Esophagus muscularis mucosa (tissue), 4 donors: ENCODE data around the gene NKD2. TPM values are rescaled to one million over a fixed set of nuclear protein-coding genes. Genes with fewer than 3 reads are reported as not detected.

Experiments used
- DNase-seq: peaks from one replicate; pipeline ENCODE4 v3.0.0-alpha.2; 2017; ENCODE audit errors: extremely low spot score
- H3K27ac ChIP-seq, 4 donors: fragments of 200-600 bp; sonication (generic); replicated peaks in 1 of 4; 1 replicate in 3 of 4; 2 replicates in 1 of 4; pipeline ENCODE4 v1.5.1; 2016 to 2019; ENCODE audit warnings: mild to moderate bottlenecking in 1 of 4
- H3K27me3 ChIP-seq, 4 donors: fragments of 200-600 bp; sonication (generic); one replicate each; pipeline versions ENCODE4 v1.5.1 to v1.6.0; 2016 to 2019
- H3K36me3 ChIP-seq, 4 donors: fragments of 200-600 bp; sonication (generic); one replicate each; pipeline ENCODE4 v1.5.1; 2016 to 2019
- H3K4me1 ChIP-seq, 4 donors: fragments of 200-600 bp; sonication (generic); one replicate each; pipeline ENCODE4 v1.5.1; 2016 to 2019
- H3K4me3 ChIP-seq, 4 donors: fragments of 200-600 bp; sonication (generic); 1 replicate in 2 of 4; 2 replicates in 2 of 4; pipeline ENCODE4 v1.5.1; 2016 to 2019; ENCODE audit warnings: mild to moderate bottlenecking in 4 of 4, moderate library complexity in 1 of 4
- H3K9me3 ChIP-seq, 4 donors: fragments of 200-600 bp; sonication (generic); 1 replicate in 3 of 4; 2 replicates in 1 of 4; pipeline ENCODE4 v1.5.1; 2016 to 2019
- CTCF ChIP-seq, 3 experiments: fragments of 200-600 bp in 2 of 3; fragments of 450-650 bp in 1 of 3; sonication (generic) in 2 of 3; IDR thresholded peaks; one replicate each; pipeline ENCODE4 v1.5.1; 2017 to 2019; ENCODE audit warnings: antibody characterized with exemption in 3 of 3, mild to moderate bottlenecking in 2 of 3, moderate library complexity in 1 of 3
- EP300 ChIP-seq: sonication (generic); formaldehyde crosslinking; IDR thresholded peaks from one replicate; pipeline ENCODE4 v1.6.1; 2017; ENCODE audit warnings: antibody characterized with exemption
- POLR2A ChIP-seq: fragments of 450-650 bp; IDR thresholded peaks from one replicate; pipeline ENCODE4 v1.6.1; 2017; ENCODE audit warnings: antibody characterized with exemption, moderate library complexity, mild to moderate bottlenecking, low read depth
- POLR2AphosphoS5 ChIP-seq, 2 donors: sonication (generic); formaldehyde crosslinking; IDR thresholded peaks; one replicate each; pipeline ENCODE4 v1.6.1; 2017; ENCODE audit warnings: antibody characterized with exemption in 2 of 2
- WGBS: methylation state at CpG from one replicate; pipeline ENCODE4 v1.1.5; 2018; 5-methylcytosine and 5-hydroxymethylcytosine counted together
- intact Hi-C: fragments of 100-400 bp; cut with DNase I; formaldehyde crosslinking; loops from one replicate; pipeline ENCODE4 v1.15.1; 2023
- total RNA-seq, 4 donors: library from RNA; depleted of rRNA; stranded (reverse); fragments of >200 nt; gene quantifications; one replicate each; pipeline versions ENCODE4 v1.1.0 to v1.2.1, GENCODE V29; 2016

The NKD2 gene
- total RNA-seq, 4 donors from 2014 or later, result 3.0 to 6.6 (median 5.4) TPM

- no peak for TF ChIP-seq EP300
- TF ChIP-seq CTCF (IDR thresholded peaks at IDR 0.05), result no peak
- TF ChIP-seq POLR2AphosphoS5 (IDR thresholded peaks at IDR 0.05), result no peak
- no peak for TF ChIP-seq POLR2A
Measured at GRCh38 chr5:1005904-1006655, 2.5 kb upstream of the NKD2 start.

DNA sequence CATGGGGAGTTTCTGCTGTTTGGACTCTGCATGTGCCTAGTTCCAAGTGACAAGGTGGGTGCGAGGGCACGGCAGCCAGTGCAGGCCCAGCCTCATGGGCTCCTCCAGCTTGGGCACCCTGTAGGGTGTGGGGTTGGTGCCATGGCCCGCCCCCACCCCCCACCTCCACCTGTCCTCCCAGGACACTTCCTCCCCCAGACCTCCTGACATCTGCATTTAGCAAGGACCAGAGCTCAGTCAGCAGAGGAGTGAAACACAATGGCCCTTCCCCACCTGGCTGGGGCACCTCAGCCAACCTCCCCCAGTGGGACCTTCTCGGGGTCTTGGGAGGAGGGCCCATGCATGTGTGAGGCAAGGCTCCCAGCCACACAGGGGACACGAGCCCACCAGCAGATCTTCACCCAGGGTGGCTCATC lies 1.9 kb upstream of the NKD2 start:
- 100% methylated on average over 2 of the region's 5 CpGs for WGBS
- intact Hi-C loops, result loop anchor here (5.0 to 10.0 kb wide), 2 partner anchors 84 to 108 kb away; partner anchors contain the start of gene SLC12A7
- Histone ChIP-seq H3K36me3 (no peaks in the 10 kb centered on the region), H3K9me3 (no peaks in the 10 kb centered on the region), H3K4me3 (no peak overlapping the region), H3K27me3 (peaks cover 0 to 65% (median 23%) of the 10 kb centered on the region in 4 donors), H3K27ac (no peak overlapping the region), H3K4me1 (peaks cover 21 to 59% (median 54%) of the 10 kb centered on the region in 4 donors)
- no peak for DNase-seq
- TF ChIP-seq POLR2A (no peak), CTCF (IDR thresholded peaks at IDR 0.05) (no peak), EP300 (no peak), POLR2AphosphoS5 (IDR thresholded peaks at IDR 0.05) (no peak)

More at GRCh38 chr5:1005904-1006655, 2.5 kb upstream of the NKD2 start:
- Histone ChIP-seq H3K4me3 (no peak overlapping the region), H3K4me1 (peaks cover 21 to 59% (median 54%) of the 10 kb centered on the region in 4 donors), H3K36me3 (no peaks in the 10 kb centered on the region), H3K27ac (no peak overlapping the region), H3K27me3 (peaks cover 0 to 59% (median 23%) of the 10 kb centered on the region in 4 donors), H3K9me3 (no peaks in the 10 kb centered on the region)
- intact Hi-C loops, result loop anchor here (5.0 to 10.0 kb wide), 2 partner anchors 84 to 109 kb away; partner anchors contain the start of gene SLC12A7
- WGBS, result 96% methylated on average over 12 of the region's 13 CpGs
- DNase-seq, result no peak

GRCh38 chr5:1007221-1007680 lies 1.4 kb upstream of the NKD2 start:
- DNase-seq, result no peak
- 90% methylated on average over 8 of the region's 17 CpGs for WGBS
- Histone ChIP-seq H3K9me3 (no peaks in the 10 kb centered on the region), H3K4me1 (peaks cover 21 to 59% (median 54%) of the 10 kb centered on the region in 4 donors), H3K27ac (no peak overlapping the region), H3K4me3 (no peak overlapping the region), H3K27me3 (peaks cover 0 to 71% (median 23%) of the 10 kb centered on the region in 4 donors), H3K36me3 (no peaks in the 10 kb centered on the region)
- intact Hi-C loops, result loop anchor here (5.0 to 10.0 kb wide), 2 partner anchors 85 to 108 kb away; partner anchors contain the start of gene SLC12A7
- no peak for TF ChIP-seq POLR2AphosphoS5 (IDR thresholded peaks at IDR 0.05)
- TF ChIP-seq EP300, result no peak
- TF ChIP-seq CTCF (IDR thresholded peaks at IDR 0.05), result no peak
- TF ChIP-seq POLR2A, result no peak

DNA sequence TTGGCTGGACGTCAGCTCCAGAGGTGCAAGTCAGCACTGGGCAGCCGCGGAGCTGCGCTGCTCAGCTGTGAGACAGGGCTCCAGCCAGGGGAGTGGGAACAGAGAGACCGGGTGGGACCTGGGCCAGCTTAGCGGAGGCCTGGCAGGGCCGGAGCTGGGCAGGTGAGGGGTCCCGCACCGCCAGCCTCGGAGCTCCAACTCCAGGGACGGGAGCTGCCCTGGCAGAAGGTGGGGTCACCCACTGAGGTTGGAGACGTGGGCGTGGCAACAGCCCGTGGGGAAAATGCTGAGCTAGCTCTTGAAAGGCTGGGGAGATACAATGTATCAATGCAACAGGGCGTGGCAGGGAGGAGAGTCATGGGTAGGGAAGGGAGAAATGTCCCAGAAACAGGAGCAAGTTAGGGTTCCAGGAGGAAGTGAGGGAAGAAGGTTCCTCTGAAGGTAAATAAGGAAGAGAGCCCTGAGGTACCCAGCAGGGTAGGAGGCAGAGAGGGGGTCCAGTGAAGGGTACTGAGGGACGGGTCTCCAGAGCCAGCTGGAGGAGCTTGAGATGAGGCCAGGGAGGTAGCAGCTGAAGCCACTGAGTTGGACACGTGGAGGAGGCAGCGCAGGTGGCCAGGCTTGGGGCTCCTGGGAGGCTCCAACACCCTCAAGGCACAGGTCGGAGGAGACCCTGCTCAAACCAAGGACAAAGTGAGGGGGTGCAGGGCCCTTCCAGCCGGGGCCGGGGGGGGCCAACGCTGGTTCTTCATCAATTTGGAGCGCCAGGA lies 736 bp upstream of the NKD2 start:
- peaks cover 21 to 59% (median 54%) of the 10 kb centered on the region in 4 donors for H3K4me1 ChIP-seq
- intact Hi-C loops, result loop anchor here (5.0 to 10.0 kb wide), 2 partner anchors 86 to 107 kb away; partner anchors contain the start of gene SLC12A7
- no peak for TF ChIP-seq POLR2AphosphoS5 (IDR thresholded peaks at IDR 0.05)
- no peak for TF ChIP-seq CTCF (IDR thresholded peaks at IDR 0.05)
- TF ChIP-seq EP300, result no peak
- no peak for TF ChIP-seq POLR2A
- H3K27ac ChIP-seq, result no peak overlapping the region
- no peak for DNase-seq
- H3K36me3 ChIP-seq, result no peaks in the 10 kb centered on the region
- peak overlapping the region in 1 of 4 donors; percentile 64 for H3K4me3 ChIP-seq
- peaks cover 0 to 77% (median 23%) of the 10 kb centered on the region in 4 donors for H3K27me3 ChIP-seq
- whole genome bisulfite sequencing, result 85% methylated on average over 17 of the region's 23 CpGs
- H3K9me3 ChIP-seq, result no peaks in the 10 kb centered on the region
